ENCODE measurements around the gene IRGC. TPM values are rescaled to one million over a fixed set of nuclear protein-coding genes. Genes with fewer than 3 reads are reported as not detected.

Gene IRGC
- total RNA-seq, 2 donors from 2014 or later, result not detected

DNA sequence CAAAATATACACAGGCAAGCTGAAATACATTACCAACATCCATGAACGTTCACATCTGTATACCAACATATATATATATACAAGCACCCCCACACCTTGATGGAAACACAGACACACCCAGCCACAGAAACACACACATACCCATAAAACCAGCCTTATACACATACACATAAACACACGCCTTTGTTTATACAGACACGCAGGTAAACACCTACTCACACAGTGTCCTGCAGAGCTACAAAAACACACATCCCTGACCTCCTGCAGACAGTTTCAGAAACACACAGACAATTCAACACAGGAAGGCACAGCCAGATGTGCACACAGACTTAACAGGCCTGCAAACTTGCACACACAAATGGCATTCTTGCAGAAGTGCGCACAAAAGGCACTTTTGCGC lies 21.3 kb upstream of the IRGC start:
- no peak for ATAC-seq
- no peak for TF ChIP-seq POLR2A (IDR thresholded peaks at IDR 0.05)
- TF ChIP-seq, protein P1, sequence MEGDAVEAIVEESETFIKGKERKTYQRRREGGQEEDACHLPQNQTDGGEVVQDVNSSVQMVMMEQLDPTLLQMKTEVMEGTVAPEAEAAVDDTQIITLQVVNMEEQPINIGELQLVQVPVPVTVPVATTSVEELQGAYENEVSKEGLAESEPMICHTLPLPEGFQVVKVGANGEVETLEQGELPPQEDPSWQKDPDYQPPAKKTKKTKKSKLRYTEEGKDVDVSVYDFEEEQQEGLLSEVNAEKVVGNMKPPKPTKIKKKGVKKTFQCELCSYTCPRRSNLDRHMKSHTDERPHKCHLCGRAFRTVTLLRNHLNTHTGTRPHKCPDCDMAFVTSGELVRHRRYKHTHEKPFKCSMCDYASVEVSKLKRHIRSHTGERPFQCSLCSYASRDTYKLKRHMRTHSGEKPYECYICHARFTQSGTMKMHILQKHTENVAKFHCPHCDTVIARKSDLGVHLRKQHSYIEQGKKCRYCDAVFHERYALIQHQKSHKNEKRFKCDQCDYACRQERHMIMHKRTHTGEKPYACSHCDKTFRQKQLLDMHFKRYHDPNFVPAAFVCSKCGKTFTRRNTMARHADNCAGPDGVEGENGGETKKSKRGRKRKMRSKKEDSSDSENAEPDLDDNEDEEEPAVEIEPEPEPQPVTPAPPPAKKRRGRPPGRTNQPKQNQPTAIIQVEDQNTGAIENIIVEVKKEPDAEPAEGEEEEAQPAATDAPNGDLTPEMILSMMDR (IDR thresholded peaks at IDR 0.05), result no peak
- WGBS, 2 donors, result 40 to 58% methylated on average over 3 to 5 of the region's 5 CpGs

DNA sequence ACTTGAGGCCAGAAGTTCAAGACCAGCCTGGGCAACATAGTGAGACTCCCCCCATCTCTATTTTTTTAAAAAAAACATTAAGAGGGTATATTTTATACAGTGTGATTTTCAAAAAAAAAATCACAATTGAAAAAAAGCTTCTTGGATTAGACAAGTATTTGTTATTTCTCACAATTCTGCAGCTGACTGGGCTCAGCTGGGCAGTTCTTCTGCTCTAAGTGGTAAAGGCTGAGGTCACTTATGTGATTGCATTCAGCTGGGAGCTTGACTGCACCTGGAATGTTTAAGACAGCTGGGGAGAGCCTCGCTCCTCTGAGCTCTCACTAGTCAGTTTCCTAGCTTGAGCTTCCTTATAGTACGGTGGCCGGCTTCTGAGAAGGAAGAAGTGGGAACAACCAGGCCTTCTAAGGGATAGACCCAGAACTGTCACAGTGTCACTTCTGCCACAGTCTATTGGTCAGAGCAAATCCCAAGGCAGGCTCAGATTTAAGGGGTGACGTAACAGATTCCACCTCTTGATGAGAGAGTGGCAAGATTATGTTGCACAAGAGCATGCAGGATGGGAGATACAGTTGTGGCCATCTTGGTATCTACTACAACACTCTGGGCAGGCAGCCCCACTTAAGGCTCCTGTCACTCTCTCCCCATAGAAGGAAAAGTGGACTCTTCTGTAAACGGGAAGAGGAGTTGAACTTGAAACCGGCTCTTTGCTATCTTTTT lies 19.7 kb upstream of the IRGC start:
- no peak overlapping the region for H3K27ac ChIP-seq
- no peak for DNase-seq
- no peak overlapping the region for H3K4me3 ChIP-seq
- H3K27me3 ChIP-seq, result no peaks in the 10 kb centered on the region
- peaks cover 8% of the 10 kb centered on the region for H3K4me1 ChIP-seq
- WGBS, 2 donors, result 68 to 85% methylated on average over 5 to 6 of the region's 6 CpGs
- no peak for TF ChIP-seq POLR2A (IDR thresholded peaks at IDR 0.05)
- TF ChIP-seq, protein P1 (IDR thresholded peaks at IDR 0.05), result no peak
- H3K36me3 ChIP-seq (replicated peaks in 1 of 2; ENCODE audit: insufficient read depth in 1 of 2, low read depth in 2 of 2), result no peaks in the 10 kb centered on the region
- intact Hi-C loops (cut with DNase I), result no loop called here
- ATAC-seq, result no peak
- peaks cover 0 to 12% (median 0%) of the 10 kb centered on the region in 3 donors for H3K9me3 ChIP-seq

More for the DNA sequence above, 21.3 kb upstream of the IRGC start:
- Histone ChIP-seq H3K9me3 (peaks cover 0 to 20% (median 0%) of the 10 kb centered on the region in 3 donors), H3K4me1 (peaks cover 5% of the 10 kb centered on the region), H3K4me3 (no peak overlapping the region), H3K36me3 (replicated peaks in 1 of 2; ENCODE audit: insufficient read depth in 1 of 2, low read depth in 2 of 2) (no peaks in the 10 kb centered on the region), H3K27ac (no peak overlapping the region), H3K27me3 (no peaks in the 10 kb centered on the region)
- intact Hi-C loops (cut with DNase I), result no loop called here
- no peak for DNase-seq

DNA sequence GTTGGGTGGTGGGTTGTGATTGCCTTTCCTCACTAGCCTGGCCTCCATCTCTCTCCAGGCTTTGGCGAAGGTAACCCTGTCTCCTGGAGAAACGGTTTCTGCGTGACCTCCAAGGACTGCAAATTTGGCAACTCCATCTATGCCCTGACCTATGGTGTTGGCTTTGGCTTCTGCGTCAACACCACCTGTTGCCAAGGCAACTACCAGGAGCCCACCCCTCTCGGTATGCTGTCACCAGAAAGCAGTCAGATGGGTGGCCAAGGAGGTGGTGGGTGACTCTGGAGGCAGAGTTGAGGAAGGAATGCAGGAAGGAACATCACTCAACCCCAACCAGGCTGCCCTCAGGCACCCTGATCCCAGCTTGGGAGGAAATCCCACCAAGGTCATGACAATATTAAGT lies 18.6 kb upstream of the IRGC start:
- 10 to 55% methylated on average over 2 to 5 of the region's 5 CpGs for WGBS, 2 donors
- intact Hi-C loops (cut with DNase I), result no loop called here
- H3K27ac ChIP-seq, result no peak overlapping the region
- DNase-seq, result no peak
- H3K27me3 ChIP-seq, result no peaks in the 10 kb centered on the region
- no peaks in the 10 kb centered on the region for H3K36me3 ChIP-seq (replicated peaks in 1 of 2; ENCODE audit: insufficient read depth in 1 of 2, low read depth in 2 of 2)
- TF ChIP-seq POLR2A (IDR thresholded peaks at IDR 0.05), result no peak
- TF ChIP-seq, protein P1 (IDR thresholded peaks at IDR 0.05), result no peak
- H3K4me3 ChIP-seq, result no peak overlapping the region
- no peak for ATAC-seq
- peaks cover 8% of the 10 kb centered on the region for H3K4me1 ChIP-seq
- peaks cover 0 to 1% (median 0%) of the 10 kb centered on the region in 3 donors for H3K9me3 ChIP-seq

DNA sequence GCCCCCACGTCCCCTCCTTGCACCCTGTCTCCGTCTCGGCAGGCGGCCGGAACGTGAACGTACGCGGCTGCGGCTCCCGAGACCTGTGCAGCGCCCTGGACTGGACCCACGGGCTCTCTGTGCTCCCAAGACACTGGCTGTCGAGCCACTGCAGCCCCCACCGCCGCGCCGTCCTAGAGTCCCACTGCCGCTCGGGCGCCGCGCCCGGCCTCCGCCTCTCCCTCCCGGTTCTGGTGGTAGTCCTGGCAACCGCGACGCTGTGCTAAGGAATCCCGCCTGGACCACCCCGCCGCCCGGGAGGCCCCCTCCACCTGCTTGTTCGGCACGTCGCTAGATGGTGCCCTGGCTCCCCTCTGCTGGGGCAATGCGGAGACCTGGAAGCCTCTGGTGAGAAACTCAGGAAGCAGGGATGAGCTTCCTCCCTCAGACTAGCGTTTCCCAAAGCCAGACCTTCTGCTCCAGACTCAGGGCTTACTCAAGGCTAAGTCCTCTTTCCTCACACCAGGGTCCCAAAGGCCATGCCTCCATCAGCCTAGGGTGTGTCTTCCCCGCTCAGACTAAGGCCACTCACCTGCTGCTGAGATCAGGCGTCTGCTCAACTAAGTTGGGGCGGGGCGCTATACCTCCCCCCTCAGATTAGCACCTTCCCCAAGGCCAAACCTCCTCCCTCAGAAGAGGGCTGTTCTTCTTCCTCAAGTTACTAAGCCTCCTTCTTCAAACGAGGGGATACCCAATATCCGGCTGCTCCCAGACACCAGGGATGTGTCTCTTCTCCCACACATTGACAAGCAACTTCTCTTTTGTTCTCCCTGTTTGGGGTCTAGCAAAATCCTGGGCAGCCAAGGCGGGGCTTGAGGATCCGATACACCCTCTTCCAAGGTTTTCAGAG lies 16.1 kb upstream of the IRGC start:
- Histone ChIP-seq H3K27ac (peak overlapping the region in 1 of 4 donors; percentile 73), H3K9me3 (no peaks in the 10 kb centered on the region), H3K27me3 (no peaks in the 10 kb centered on the region), H3K4me3 (no peak overlapping the region), H3K36me3 (replicated peaks in 1 of 2; ENCODE audit: insufficient read depth in 1 of 2, low read depth in 2 of 2) (no peaks in the 10 kb centered on the region), H3K4me1 (peaks cover 8% of the 10 kb centered on the region)
- ATAC-seq, result no peak
- TF ChIP-seq POLR2A (IDR thresholded peaks at IDR 0.05), result no peak
- TF ChIP-seq, protein P1 (IDR thresholded peaks at IDR 0.05), result no peak
- 16 to 31% methylated on average over 21 to 44 of the region's 46 CpGs for WGBS, 2 donors
- peak in 3 of 4 donors; percentile 5 to 15 (median 14) for DNase-seq
- intact Hi-C loops (cut with DNase I), result no loop called here
